Measurements from ENCODE around the gene STT3B. TPM values are rescaled to one million over a fixed set of nuclear protein-coding genes. Genes with fewer than 3 reads are reported as not detected.
A peak's percentile ranks its signal among the peaks of the same experiment; 100 is the strongest.

STT3B gene
- total and polyA plus RNA-seq, 8 donors: 15.1 to 183 (median 49.1) TPM

- intact Hi-C loops (cut with DNase I; ENCODE audit: low total_unique reads): no loop called here
- DNase-seq: no peak
- 83 to 97% (median 89%) methylated on average over 1 of the region's 1 CpG for WGBS, 5 donors
- H3K27me3 ChIP-seq: no peaks in the 10 kb centered on the region
- no peak for TF ChIP-seq CTCF (IDR thresholded peaks at IDR 0.05)
- TF ChIP-seq POLR2AphosphoS5 (IDR thresholded peaks at IDR 0.05): no peak
- TF ChIP-seq POLR2A (IDR thresholded peaks at IDR 0.05): no peak
- TF ChIP-seq EP300 (IDR thresholded peaks at IDR 0.05): no peak
- no peaks in the 10 kb centered on the region for H3K9me3 ChIP-seq
- peaks cover 0 to 88% (median 52%) of the 10 kb centered on the region in 4 donors for H3K4me1 ChIP-seq
- no peak overlapping the region for H3K27ac ChIP-seq
- H3K36me3 ChIP-seq: no peaks in the 10 kb centered on the region
- H3K4me3 ChIP-seq: no peak overlapping the region
Measured at GRCh38 chr3:31542246-31542645, 9.5 kb downstream of the STT3B start.

GRCh38 chr3:31543375-31543774, 10.7 kb downstream of the STT3B start:
- TF ChIP-seq EP300 (IDR thresholded peaks at IDR 0.05) (no peak), CTCF (IDR thresholded peaks at IDR 0.05) (no peak), POLR2A (IDR thresholded peaks at IDR 0.05) (no peak)
- intact Hi-C loops (cut with DNase I; ENCODE audit: low total_unique reads): no loop called here
- Histone ChIP-seq H3K27me3 (no peaks in the 10 kb centered on the region), H3K36me3 (no peaks in the 10 kb centered on the region), H3K4me3 (no peak overlapping the region), H3K9me3 (no peaks in the 10 kb centered on the region), H3K27ac (no peak overlapping the region), H3K4me1 (peaks cover 0 to 87% (median 52%) of the 10 kb centered on the region in 4 donors)
- no peak for DNase-seq

- no peak for DNase-seq
- no peak overlapping the region for H3K4me3 ChIP-seq
- H3K4me1 ChIP-seq: peaks cover 0 to 88% (median 52%) of the 10 kb centered on the region in 4 donors
- TF ChIP-seq CTCF (IDR thresholded peaks at IDR 0.05) (no peak), POLR2AphosphoS5 (IDR thresholded peaks at IDR 0.05) (no peak), POLR2A (IDR thresholded peaks at IDR 0.05) (no peak), EP300 (IDR thresholded peaks at IDR 0.05) (no peak)
- no peaks in the 10 kb centered on the region for H3K9me3 ChIP-seq
- no peaks in the 10 kb centered on the region for H3K36me3 ChIP-seq
- intact Hi-C loops (cut with DNase I; ENCODE audit: low total_unique reads): no loop called here
- peak overlapping the region in 1 of 5 donors; percentile 16 for H3K27ac ChIP-seq
- H3K27me3 ChIP-seq: no peaks in the 10 kb centered on the region
- 56 to 65% (median 61%) methylated on average over 9 of the region's 9 CpGs for WGBS, 5 donors
Measured at GRCh38 chr3:31544634-31545033, 11.9 kb downstream of the STT3B start.

- no peaks in the 10 kb centered on the region for H3K27me3 ChIP-seq
- WGBS, 5 donors: 70 to 92% (median 86%) methylated on average over 1 of the region's 1 CpG
- no peaks in the 10 kb centered on the region for H3K9me3 ChIP-seq
- TF ChIP-seq POLR2AphosphoS5 (IDR thresholded peaks at IDR 0.05) (no peak), EP300 (IDR thresholded peaks at IDR 0.05) (no peak), POLR2A (IDR thresholded peaks at IDR 0.05) (no peak), CTCF (IDR thresholded peaks at IDR 0.05) (no peak)
- intact Hi-C loops (cut with DNase I; ENCODE audit: low total_unique reads): no loop called here
- H3K4me3 ChIP-seq: no peak overlapping the region
- DNase-seq: no peak
- no peak overlapping the region for H3K27ac ChIP-seq
- no peaks in the 10 kb centered on the region for H3K36me3 ChIP-seq
- peaks cover 5 to 88% (median 51%) of the 10 kb centered on the region in 4 donors for H3K4me1 ChIP-seq
Measured at GRCh38 chr3:31546162-31546561, 13.4 kb downstream of the STT3B start.

Data from stomach (tissue), 9 donors.